Measurements from ENCODE around the gene ACSS1.

Gene ACSS1

DNA sequence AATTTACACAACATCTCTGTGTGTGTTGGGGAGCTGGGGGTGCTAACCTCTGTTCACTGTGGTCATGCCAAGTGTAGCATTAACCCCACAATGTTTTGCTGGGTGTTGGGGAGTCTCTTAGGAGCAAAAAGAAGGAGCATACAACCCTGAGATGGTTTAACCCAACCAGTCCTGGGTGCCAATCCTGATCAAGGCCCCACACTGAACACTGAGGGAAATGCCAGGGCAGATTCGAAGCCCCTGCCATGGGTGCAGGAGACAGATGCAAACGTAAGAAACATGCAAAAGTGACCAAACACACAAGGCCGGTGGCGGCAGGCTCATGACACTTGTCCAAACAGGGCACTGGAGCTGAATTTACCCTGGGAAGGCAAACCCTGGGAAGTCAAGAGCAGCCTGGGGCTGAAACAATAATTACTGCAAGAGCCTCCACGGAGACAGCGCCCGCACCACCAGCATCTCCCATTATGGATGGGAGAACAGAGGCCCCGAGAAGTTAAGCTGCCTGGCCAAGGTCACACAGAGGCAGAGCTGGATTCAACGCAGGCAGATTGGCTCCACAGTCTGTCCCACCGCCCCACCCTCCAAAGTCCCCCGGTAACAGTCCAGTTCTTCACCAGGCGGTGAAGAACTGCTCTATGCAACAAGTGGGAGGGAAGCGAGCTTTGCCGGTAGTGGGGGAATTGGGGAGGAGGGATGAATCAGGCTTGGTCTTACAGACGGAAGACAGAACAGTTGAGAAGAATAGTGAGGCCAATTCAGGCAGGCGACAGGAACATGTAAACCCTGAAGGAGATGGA is 8.5 kb downstream of the ACSS1 start:
- Histone ChIP-seq H3K9ac (ENCODE audit: low read depth, low read length, poor library complexity, severe bottlenecking) (no peak overlapping the region), H2AFZ (ENCODE audit: low read length) (no peak overlapping the region), H3K9me3 (ENCODE audit: insufficient read depth, low read depth, low read length) (no peaks in the 10 kb centered on the region), H4K20me1 (ENCODE audit: insufficient read depth, low read length, poor library complexity, severe bottlenecking) (peaks cover 22% of the 10 kb centered on the region), H3F3A (ENCODE audit: low read depth) (no peaks in the 10 kb centered on the region), H3K4me1 (ENCODE audit: insufficient read depth, low read length, poor library complexity, severe bottlenecking) (peaks cover 42% of the 10 kb centered on the region), H3K36me3 (ENCODE audit: insufficient read depth, low read length) (peaks cover 16% of the 10 kb centered on the region; the same call in 1 of the 2 replicates), H3K9me2 (replicated peaks; ENCODE audit: low read depth, low read length) (no peaks in the 10 kb centered on the region), H3K4me3 (ENCODE audit: low read length, poor library complexity, severe bottlenecking) (no peak overlapping the region), H3K27me3 (ENCODE audit: insufficient read depth, low read length, poor library complexity, severe bottlenecking) (no peaks in the 10 kb centered on the region), H3K79me2 (ENCODE audit: insufficient read depth, low read length) (peaks cover 62% of the 10 kb centered on the region), H3K4me2 (ENCODE audit: low read depth, low read length, poor library complexity, severe bottlenecking) (no peak overlapping the region)
- TF ChIP-seq, protein P1, sequence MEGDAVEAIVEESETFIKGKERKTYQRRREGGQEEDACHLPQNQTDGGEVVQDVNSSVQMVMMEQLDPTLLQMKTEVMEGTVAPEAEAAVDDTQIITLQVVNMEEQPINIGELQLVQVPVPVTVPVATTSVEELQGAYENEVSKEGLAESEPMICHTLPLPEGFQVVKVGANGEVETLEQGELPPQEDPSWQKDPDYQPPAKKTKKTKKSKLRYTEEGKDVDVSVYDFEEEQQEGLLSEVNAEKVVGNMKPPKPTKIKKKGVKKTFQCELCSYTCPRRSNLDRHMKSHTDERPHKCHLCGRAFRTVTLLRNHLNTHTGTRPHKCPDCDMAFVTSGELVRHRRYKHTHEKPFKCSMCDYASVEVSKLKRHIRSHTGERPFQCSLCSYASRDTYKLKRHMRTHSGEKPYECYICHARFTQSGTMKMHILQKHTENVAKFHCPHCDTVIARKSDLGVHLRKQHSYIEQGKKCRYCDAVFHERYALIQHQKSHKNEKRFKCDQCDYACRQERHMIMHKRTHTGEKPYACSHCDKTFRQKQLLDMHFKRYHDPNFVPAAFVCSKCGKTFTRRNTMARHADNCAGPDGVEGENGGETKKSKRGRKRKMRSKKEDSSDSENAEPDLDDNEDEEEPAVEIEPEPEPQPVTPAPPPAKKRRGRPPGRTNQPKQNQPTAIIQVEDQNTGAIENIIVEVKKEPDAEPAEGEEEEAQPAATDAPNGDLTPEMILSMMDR (conservative IDR thresholded peaks at IDR 0.05; ENCODE audit: low read length), result no peak

GRCh38 chr20:25048519-25048952 is 9.4 kb downstream of the ACSS1 start:
- H3K4me3 ChIP-seq (ENCODE audit: low read length, poor library complexity, severe bottlenecking), result no peak overlapping the region
- H3K9me2 ChIP-seq (replicated peaks; ENCODE audit: low read depth, low read length), result no peaks in the 10 kb centered on the region
- no peaks in the 10 kb centered on the region for H3F3A ChIP-seq (ENCODE audit: low read depth)
- no peak overlapping the region for H2AFZ ChIP-seq (ENCODE audit: low read length)
- peaks cover 16% of the 10 kb centered on the region; the same call in 1 of the 2 replicates for H3K36me3 ChIP-seq (ENCODE audit: insufficient read depth, low read length)
- TF ChIP-seq, protein P1 (conservative IDR thresholded peaks at IDR 0.05; ENCODE audit: low read length), result no peak
- no peak for TF ChIP-seq EZH2phosphoT487 (IDR thresholded peaks at IDR 0.05; ENCODE audit: borderline replicate concordance)
- no peaks in the 10 kb centered on the region for H3K27me3 ChIP-seq (ENCODE audit: insufficient read depth, low read length, poor library complexity, severe bottlenecking)
- peaks cover 56% of the 10 kb centered on the region for H3K79me2 ChIP-seq (ENCODE audit: insufficient read depth, low read length)
- no peak overlapping the region for H3K9ac ChIP-seq (ENCODE audit: low read depth, low read length, poor library complexity, severe bottlenecking)
- H3K4me2 ChIP-seq (ENCODE audit: low read depth, low read length, poor library complexity, severe bottlenecking), result no peak overlapping the region
- peaks cover 15% of the 10 kb centered on the region for H4K20me1 ChIP-seq (ENCODE audit: insufficient read depth, low read length, poor library complexity, severe bottlenecking)
- H3K9me3 ChIP-seq (ENCODE audit: insufficient read depth, low read depth, low read length), result no peaks in the 10 kb centered on the region
- peaks cover 40% of the 10 kb centered on the region for H3K4me1 ChIP-seq (ENCODE audit: insufficient read depth, low read length, poor library complexity, severe bottlenecking)

DNA sequence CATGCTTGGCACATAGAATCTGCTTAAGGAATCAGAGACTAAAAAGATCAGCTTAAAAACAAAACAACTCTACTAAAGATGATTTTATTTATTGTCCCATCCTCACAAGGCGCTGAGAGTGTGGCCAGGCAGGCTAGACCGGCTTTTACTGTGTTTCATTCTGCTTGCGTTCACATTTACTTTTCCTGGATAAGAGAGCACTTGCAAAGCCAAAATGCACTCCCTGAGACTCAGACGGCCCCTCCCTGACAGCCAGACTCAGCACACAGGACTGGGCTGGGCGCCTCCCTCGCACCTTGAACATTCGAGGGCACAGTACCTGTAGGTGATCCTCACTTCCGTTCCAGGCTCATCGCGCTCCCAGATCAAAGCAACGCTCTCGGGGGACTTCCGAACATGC is 10.2 kb downstream of the ACSS1 start:
- Histone ChIP-seq H3K79me2 (ENCODE audit: insufficient read depth, low read length) (peaks cover 48% of the 10 kb centered on the region), H3K4me3 (ENCODE audit: low read length, poor library complexity, severe bottlenecking) (no peak overlapping the region), H3K9me2 (replicated peaks; ENCODE audit: low read depth, low read length) (no peaks in the 10 kb centered on the region), H3K27me3 (ENCODE audit: insufficient read depth, low read length, poor library complexity, severe bottlenecking) (no peaks in the 10 kb centered on the region), H3K9me3 (ENCODE audit: insufficient read depth, low read depth, low read length) (no peaks in the 10 kb centered on the region), H3K36me3 (ENCODE audit: insufficient read depth, low read length) (peaks cover 16% of the 10 kb centered on the region; the same call in 1 of the 2 replicates), H3K9ac (ENCODE audit: low read depth, low read length, poor library complexity, severe bottlenecking) (no peak overlapping the region), H3K4me1 (ENCODE audit: insufficient read depth, low read length, poor library complexity, severe bottlenecking) (peaks cover 38% of the 10 kb centered on the region), H3K4me2 (ENCODE audit: low read depth, low read length, poor library complexity, severe bottlenecking) (no peak overlapping the region), H4K20me1 (ENCODE audit: insufficient read depth, low read length, poor library complexity, severe bottlenecking) (peaks cover 9% of the 10 kb centered on the region), H3F3A (ENCODE audit: low read depth) (no peaks in the 10 kb centered on the region), H2AFZ (ENCODE audit: low read length) (no peak overlapping the region)
- TF ChIP-seq, protein P1 (conservative IDR thresholded peaks at IDR 0.05; ENCODE audit: low read length), result no peak
- no peak for TF ChIP-seq EZH2phosphoT487 (IDR thresholded peaks at IDR 0.05; ENCODE audit: borderline replicate concordance)

All from Loucy (cell line).